ENCODE data around the gene GGTLC3.
"Not testable (repeated sequence)": the region's sequence is repeated elsewhere in the genome, so short reads cannot be mapped to it uniquely, and the experiment has no call there.

GGTLC3 gene

GRCh38 chr22:18543400-18543799 is 25.4 kb upstream of the GGTLC3 start:
- not testable (repeated sequence) for H3K4me3 ChIP-seq (ENCODE audit: low read length in 2 of 2); H3K27ac ChIP-seq (ENCODE audit: low read depth in 2 of 2, low read length in 2 of 2); H3K36me3 ChIP-seq (ENCODE audit: control insufficient read depth in 2 of 2, insufficient read depth in 2 of 2, low read length in 2 of 2); H3K4me1 ChIP-seq (ENCODE audit: control insufficient read depth in 2 of 2, insufficient read depth in 2 of 2, low read length in 2 of 2); H3K9ac ChIP-seq (ENCODE audit: low read depth in 1 of 2, low read length in 2 of 2); H3K9me3 ChIP-seq (ENCODE audit: control insufficient read depth in 2 of 2, low read length in 2 of 2); H3K27me3 ChIP-seq (ENCODE audit: control insufficient read depth in 2 of 2, insufficient read depth in 2 of 2, low read length in 2 of 2)

GRCh38 chr22:18539994-18540393 is 22.0 kb upstream of the GGTLC3 start:
- not testable (repeated sequence) for H3K9ac ChIP-seq (ENCODE audit: low read depth in 1 of 2, low read length in 2 of 2); H3K27me3 ChIP-seq (ENCODE audit: control insufficient read depth in 2 of 2, insufficient read depth in 2 of 2, low read length in 2 of 2); H3K36me3 ChIP-seq (ENCODE audit: control insufficient read depth in 2 of 2, insufficient read depth in 2 of 2, low read length in 2 of 2); H3K4me3 ChIP-seq (ENCODE audit: low read length in 2 of 2); H3K4me1 ChIP-seq (ENCODE audit: control insufficient read depth in 2 of 2, insufficient read depth in 2 of 2, low read length in 2 of 2); H3K27ac ChIP-seq (ENCODE audit: low read depth in 2 of 2, low read length in 2 of 2); H3K9me3 ChIP-seq (ENCODE audit: control insufficient read depth in 2 of 2, low read length in 2 of 2)

- not testable (repeated sequence) for H3K27ac ChIP-seq (ENCODE audit: low read depth in 2 of 2, low read length in 2 of 2); H3K4me3 ChIP-seq (ENCODE audit: low read length in 2 of 2); H3K9me3 ChIP-seq (ENCODE audit: control insufficient read depth in 2 of 2, low read length in 2 of 2); H3K27me3 ChIP-seq (ENCODE audit: control insufficient read depth in 2 of 2, insufficient read depth in 2 of 2, low read length in 2 of 2); H3K9ac ChIP-seq (ENCODE audit: low read depth in 1 of 2, low read length in 2 of 2); H3K4me1 ChIP-seq (ENCODE audit: control insufficient read depth in 2 of 2, insufficient read depth in 2 of 2, low read length in 2 of 2); H3K36me3 ChIP-seq (ENCODE audit: control insufficient read depth in 2 of 2, insufficient read depth in 2 of 2, low read length in 2 of 2)
These were observed 16.4 kb upstream of the GGTLC3 start for GRCh38 chr22:18534315-18534714.

- not testable (repeated sequence) for H3K27ac ChIP-seq (ENCODE audit: low read depth in 2 of 2, low read length in 2 of 2); H3K9ac ChIP-seq (ENCODE audit: low read depth in 1 of 2, low read length in 2 of 2); H3K36me3 ChIP-seq (ENCODE audit: control insufficient read depth in 2 of 2, insufficient read depth in 2 of 2, low read length in 2 of 2); H3K4me1 ChIP-seq (ENCODE audit: control insufficient read depth in 2 of 2, insufficient read depth in 2 of 2, low read length in 2 of 2); H3K9me3 ChIP-seq (ENCODE audit: control insufficient read depth in 2 of 2, low read length in 2 of 2); H3K4me3 ChIP-seq (ENCODE audit: low read length in 2 of 2); H3K27me3 ChIP-seq (ENCODE audit: control insufficient read depth in 2 of 2, insufficient read depth in 2 of 2, low read length in 2 of 2)
These were observed 15.7 kb upstream of the GGTLC3 start for GRCh38 chr22:18533633-18534032.

- not testable (repeated sequence) for H3K9ac ChIP-seq (ENCODE audit: low read depth in 1 of 2, low read length in 2 of 2); H3K4me3 ChIP-seq (ENCODE audit: low read length in 2 of 2); H3K4me1 ChIP-seq (ENCODE audit: control insufficient read depth in 2 of 2, insufficient read depth in 2 of 2, low read length in 2 of 2); H3K27me3 ChIP-seq (ENCODE audit: control insufficient read depth in 2 of 2, insufficient read depth in 2 of 2, low read length in 2 of 2); H3K9me3 ChIP-seq (ENCODE audit: control insufficient read depth in 2 of 2, low read length in 2 of 2); H3K27ac ChIP-seq (ENCODE audit: low read depth in 2 of 2, low read length in 2 of 2); H3K36me3 ChIP-seq (ENCODE audit: control insufficient read depth in 2 of 2, insufficient read depth in 2 of 2, low read length in 2 of 2)
These were observed 11.6 kb upstream of the GGTLC3 start for GRCh38 chr22:18529416-18530145.

- Histone ChIP-seq H3K27ac (ENCODE audit: low read depth in 2 of 2, low read length in 2 of 2) (peak overlapping the region in 1 of 2 donors; percentile 77), H3K4me3 (ENCODE audit: low read length in 2 of 2) (peak overlapping the region in 1 of 2 donors; percentile 30)
- not testable (repeated sequence) for H3K27me3 ChIP-seq (ENCODE audit: control insufficient read depth in 2 of 2, insufficient read depth in 2 of 2, low read length in 2 of 2); H3K9me3 ChIP-seq (ENCODE audit: control insufficient read depth in 2 of 2, low read length in 2 of 2); H3K36me3 ChIP-seq (ENCODE audit: control insufficient read depth in 2 of 2, insufficient read depth in 2 of 2, low read length in 2 of 2); H3K9ac ChIP-seq (ENCODE audit: low read depth in 1 of 2, low read length in 2 of 2); H3K4me1 ChIP-seq (ENCODE audit: control insufficient read depth in 2 of 2, insufficient read depth in 2 of 2, low read length in 2 of 2)
These were observed 10.8 kb upstream of the GGTLC3 start for GRCh38 chr22:18528597-18529415.

- H3K27ac ChIP-seq (ENCODE audit: low read depth in 2 of 2, low read length in 2 of 2); H3K4me1 ChIP-seq (ENCODE audit: control insufficient read depth in 2 of 2, insufficient read depth in 2 of 2, low read length in 2 of 2); H3K9ac ChIP-seq (ENCODE audit: low read depth in 1 of 2, low read length in 2 of 2); H3K9me3 ChIP-seq (ENCODE audit: control insufficient read depth in 2 of 2, low read length in 2 of 2); H3K27me3 ChIP-seq (ENCODE audit: control insufficient read depth in 2 of 2, insufficient read depth in 2 of 2, low read length in 2 of 2); H3K36me3 ChIP-seq (ENCODE audit: control insufficient read depth in 2 of 2, insufficient read depth in 2 of 2, low read length in 2 of 2): not testable (repeated sequence)
- H3K4me3 ChIP-seq (ENCODE audit: low read length in 2 of 2), result peak within 1 kb of the TSS in 1 of 2 donors; percentile 30
These were observed 10.0 kb upstream of the GGTLC3 start, which contains the start of gene TMEM191B for GRCh38 chr22:18527752-18528596. TSS of gene TMEM191B (plus strand) at chr22:18527802. CDS start at chr22:18527981, 179 bp downstream.

- H3K27ac ChIP-seq (ENCODE audit: low read depth in 2 of 2, low read length in 2 of 2); H3K4me1 ChIP-seq (ENCODE audit: control insufficient read depth in 2 of 2, insufficient read depth in 2 of 2, low read length in 2 of 2); H3K9ac ChIP-seq (ENCODE audit: low read depth in 1 of 2, low read length in 2 of 2); H3K9me3 ChIP-seq (ENCODE audit: control insufficient read depth in 2 of 2, low read length in 2 of 2); H3K36me3 ChIP-seq (ENCODE audit: control insufficient read depth in 2 of 2, insufficient read depth in 2 of 2, low read length in 2 of 2); H3K4me3 ChIP-seq (ENCODE audit: low read length in 2 of 2); H3K27me3 ChIP-seq (ENCODE audit: control insufficient read depth in 2 of 2, insufficient read depth in 2 of 2, low read length in 2 of 2): not testable (repeated sequence)
These were observed 5.4 kb upstream of the GGTLC3 start for GRCh38 chr22:18523328-18523727.

- not testable (repeated sequence) for H3K27ac ChIP-seq (ENCODE audit: low read depth in 2 of 2, low read length in 2 of 2); H3K36me3 ChIP-seq (ENCODE audit: control insufficient read depth in 2 of 2, insufficient read depth in 2 of 2, low read length in 2 of 2); H3K9ac ChIP-seq (ENCODE audit: low read depth in 1 of 2, low read length in 2 of 2); H3K4me3 ChIP-seq (ENCODE audit: low read length in 2 of 2); H3K4me1 ChIP-seq (ENCODE audit: control insufficient read depth in 2 of 2, insufficient read depth in 2 of 2, low read length in 2 of 2); H3K27me3 ChIP-seq (ENCODE audit: control insufficient read depth in 2 of 2, insufficient read depth in 2 of 2, low read length in 2 of 2); H3K9me3 ChIP-seq (ENCODE audit: control insufficient read depth in 2 of 2, low read length in 2 of 2)
These were observed 4.8 kb upstream of the GGTLC3 start for GRCh38 chr22:18522762-18523161.

- not testable (repeated sequence) for H3K9me3 ChIP-seq (ENCODE audit: control insufficient read depth in 2 of 2, low read length in 2 of 2); H3K4me1 ChIP-seq (ENCODE audit: control insufficient read depth in 2 of 2, insufficient read depth in 2 of 2, low read length in 2 of 2)
These were observed 4.5 kb downstream of the GGTLC3 start for GRCh38 chr22:18513454-18513853.

More at GRCh38 chr22:18513454-18513853, 4.5 kb downstream of the GGTLC3 start:
- not testable (repeated sequence) for H3K4me3 ChIP-seq (ENCODE audit: low read length in 2 of 2); H3K9ac ChIP-seq (ENCODE audit: low read depth in 1 of 2, low read length in 2 of 2); H3K27me3 ChIP-seq (ENCODE audit: control insufficient read depth in 2 of 2, insufficient read depth in 2 of 2, low read length in 2 of 2); H3K36me3 ChIP-seq (ENCODE audit: control insufficient read depth in 2 of 2, insufficient read depth in 2 of 2, low read length in 2 of 2); H3K27ac ChIP-seq (ENCODE audit: low read depth in 2 of 2, low read length in 2 of 2)
